Hepatocyte (in vitro differentiated cells): Measurements from ENCODE around the gene NUDT12.

ENCODE experiments used
- EZH2 ChIP-seq: fragments of 200-600 bp; sonication (generic); IDR thresholded peaks from 2 replicates; pipeline ENCODE4 v1.6.1; 2016; ENCODE audit warnings: antibody characterized with exemption, mild to moderate bottlenecking, borderline replicate concordance
- TF ChIP-seq, protein P1 (sequence below): fragments of 200-600 bp; sonication (generic); IDR thresholded peaks from 2 replicates; pipeline ENCODE4 v1.5.1; 2016; ENCODE audit warnings: antibody characterized with exemption, mild to moderate bottlenecking; ENCODE audit not compliant: poor library complexity

DNA sequence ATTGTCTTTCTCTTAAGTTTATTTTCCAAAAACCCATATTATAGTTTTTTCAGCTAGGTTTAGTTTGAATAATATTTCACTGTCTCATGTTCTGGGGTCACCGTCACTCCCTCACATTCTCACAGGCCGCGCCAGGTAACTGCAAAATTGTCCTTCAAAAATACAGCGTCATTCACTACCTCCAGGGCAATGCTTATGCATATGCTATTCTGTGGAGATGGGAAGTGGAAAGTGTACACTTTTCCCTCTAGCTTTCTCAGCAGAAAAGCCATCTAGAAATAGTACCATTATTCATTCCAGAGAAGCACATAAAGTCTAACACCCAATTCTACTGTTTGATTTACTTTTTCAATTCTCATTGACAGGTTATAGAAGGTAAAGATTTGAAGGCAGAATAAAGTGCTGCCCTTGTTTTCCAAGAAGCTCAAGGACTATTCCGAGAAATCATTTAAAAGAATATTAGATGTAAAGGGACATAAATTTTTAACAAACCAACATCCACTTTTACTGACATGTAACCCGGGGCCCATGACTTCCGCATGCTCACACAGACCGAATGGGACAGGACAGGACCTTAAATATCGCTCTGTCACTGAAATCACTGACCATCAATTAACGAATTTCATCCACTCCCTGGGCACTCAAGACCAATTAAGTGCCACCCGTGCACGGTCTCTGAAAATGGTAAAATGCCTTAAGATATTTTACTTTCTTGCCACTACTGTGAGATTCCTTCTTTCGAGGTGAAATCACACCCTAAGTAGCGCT is 720 bp downstream of the NUDT12 start:
- TF ChIP-seq, protein P1, sequence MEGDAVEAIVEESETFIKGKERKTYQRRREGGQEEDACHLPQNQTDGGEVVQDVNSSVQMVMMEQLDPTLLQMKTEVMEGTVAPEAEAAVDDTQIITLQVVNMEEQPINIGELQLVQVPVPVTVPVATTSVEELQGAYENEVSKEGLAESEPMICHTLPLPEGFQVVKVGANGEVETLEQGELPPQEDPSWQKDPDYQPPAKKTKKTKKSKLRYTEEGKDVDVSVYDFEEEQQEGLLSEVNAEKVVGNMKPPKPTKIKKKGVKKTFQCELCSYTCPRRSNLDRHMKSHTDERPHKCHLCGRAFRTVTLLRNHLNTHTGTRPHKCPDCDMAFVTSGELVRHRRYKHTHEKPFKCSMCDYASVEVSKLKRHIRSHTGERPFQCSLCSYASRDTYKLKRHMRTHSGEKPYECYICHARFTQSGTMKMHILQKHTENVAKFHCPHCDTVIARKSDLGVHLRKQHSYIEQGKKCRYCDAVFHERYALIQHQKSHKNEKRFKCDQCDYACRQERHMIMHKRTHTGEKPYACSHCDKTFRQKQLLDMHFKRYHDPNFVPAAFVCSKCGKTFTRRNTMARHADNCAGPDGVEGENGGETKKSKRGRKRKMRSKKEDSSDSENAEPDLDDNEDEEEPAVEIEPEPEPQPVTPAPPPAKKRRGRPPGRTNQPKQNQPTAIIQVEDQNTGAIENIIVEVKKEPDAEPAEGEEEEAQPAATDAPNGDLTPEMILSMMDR, result no peak
- TF ChIP-seq EZH2, result no peak
